Activated CD8-positive, alpha-beta T cell treated with anti-CD3 and anti-CD28 coated beads, Interleukin-2, amount 10 ng/mL, durations not matched to agents 7 days and 5 days (primary cell): ENCODE data around the gene CD86. TPM values are rescaled to one million over a fixed set of nuclear protein-coding genes. Genes with fewer than 3 reads are reported as not detected.

ENCODE experiments used
- ATAC-seq: fragments of 150-1000 bp; cut with Tn5 transposase; one replicate; pipeline ENCODE4 v1.10.0; 2021; ENCODE audit warnings: moderate library complexity
- CTCF ChIA-PET: fragments of 350-600 bp; sonication (Branson Sonifier 250); formaldehyde crosslinking; loops from one replicate; lab custom pipeline; 2021; ENCODE audit warnings: antibody characterized with exemption; lab: Charles Lee
- POLR2A ChIA-PET: fragments of 350-600 bp; sonication (Branson Sonifier 250); formaldehyde crosslinking; loops from one replicate; lab custom pipeline; 2021; ENCODE audit warnings: antibody characterized with exemption; lab: Charles Lee
- DNase-seq: peaks from one replicate; pipeline ENCODE4 v3.0.0-alpha.2; 2020
- H3K27ac Mint-ChIP-seq: one replicate; pipeline ENCODE4 v1.8.0; 2021; ENCODE audit warnings: mild to moderate bottlenecking, mixed read lengths
- H3K27me3 Mint-ChIP-seq: one replicate; pipeline ENCODE4 v1.8.0; 2021; ENCODE audit warnings: low read depth, mixed read lengths
- H3K36me3 Mint-ChIP-seq: one replicate; pipeline ENCODE4 v1.8.0; 2021; ENCODE audit warnings: low read depth, mixed read lengths
- H3K4me1 Mint-ChIP-seq: one replicate; pipeline ENCODE4 v1.8.0; 2021; ENCODE audit warnings: low read depth, mixed read lengths
- H3K4me3 Mint-ChIP-seq: one replicate; pipeline ENCODE4 v1.8.0; 2021; ENCODE audit warnings: mild to moderate bottlenecking, mixed read lengths
- H3K9me3 Mint-ChIP-seq: one replicate; pipeline ENCODE4 v1.8.0; 2022; ENCODE audit warnings: mixed read lengths; ENCODE audit not compliant: insufficient read depth
- total RNA-seq, 2 experiments: library from RNA; stranded (reverse); gene quantifications; one replicate each; pipeline ENCODE4 v1.2.3, GENCODE V29; 2021

CD86 gene
- total RNA-seq, 2 experiments from 2014 or later = 0.95 to 1.5 TPM

DNA sequence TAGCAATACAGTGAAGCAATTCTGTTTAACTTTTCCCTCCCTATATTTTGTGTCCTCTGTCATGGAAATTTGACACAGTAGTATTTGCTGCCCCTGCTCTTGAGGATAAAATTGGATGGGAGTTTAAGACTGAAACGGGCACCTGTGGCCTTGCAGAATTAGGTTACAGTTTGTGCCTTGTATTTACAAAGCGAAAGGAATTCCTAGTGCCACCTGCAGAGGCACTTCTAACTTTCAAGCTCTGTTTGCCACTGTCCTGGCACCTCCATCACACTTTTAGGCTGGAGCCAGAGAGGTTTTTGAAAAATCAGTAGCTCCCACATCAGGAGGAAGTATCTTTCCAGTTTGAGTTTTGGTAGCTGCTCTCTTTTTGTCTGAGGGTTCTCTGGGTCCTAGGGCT, 39.5 kb downstream of the CD86 start:
- Mint-ChIP-seq H3K4me1 (peaks cover 29% of the 10 kb centered on the region), H3K9me3 (no peaks in the 10 kb centered on the region), H3K27me3 (peaks cover 1% of the 10 kb centered on the region), H3K36me3 (peaks cover 2% of the 10 kb centered on the region), H3K4me3 (no peak overlapping the region), H3K27ac (peak overlapping the region; percentile 68)
- ChIA-PET POLR2A (interaction anchor here (0.6 to 0.7 kb wide), 2 partner anchors 368 to 376 kb away, joined by 3 to 6 read pairs; no protein-coding TSS in a partner anchor), CTCF (interaction anchor here (0.6 to 8.0 kb wide), 6 partner anchors 8 to 206 kb away, joined by 3 to 34 read pairs (median 6); no protein-coding TSS in a partner anchor)
- no peak for DNase-seq
- no peak for ATAC-seq

DNA sequence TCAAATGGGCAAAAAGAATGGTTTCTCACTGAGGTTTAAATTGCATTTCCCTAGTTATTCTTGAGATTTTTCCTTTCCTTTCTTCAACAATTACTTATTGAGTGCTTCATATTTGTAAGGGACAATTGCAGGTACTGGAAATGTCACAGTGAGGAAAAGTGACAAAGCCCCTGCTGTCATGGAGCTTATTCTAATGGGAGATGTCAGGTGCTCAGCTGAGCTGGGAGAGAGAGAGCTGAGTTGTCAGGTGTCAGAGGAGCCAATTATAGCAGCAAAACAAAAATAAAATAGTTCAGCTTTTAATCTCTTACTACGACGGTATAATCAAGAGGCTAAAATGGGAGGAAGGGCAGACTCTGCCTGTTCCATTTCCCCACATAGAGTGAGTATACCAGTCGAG, 42.0 kb downstream of the CD86 start:
- no peak overlapping the region for H3K27ac Mint-ChIP-seq
- peaks cover 2% of the 10 kb centered on the region for H3K36me3 Mint-ChIP-seq
- ATAC-seq (no peak), DNase-seq (no peak)
- ChIA-PET POLR2A (no interaction called here), CTCF (no interaction called here)
- no peaks in the 10 kb centered on the region for H3K27me3 Mint-ChIP-seq
- H3K9me3 Mint-ChIP-seq = no peaks in the 10 kb centered on the region
- peaks cover 37% of the 10 kb centered on the region for H3K4me1 Mint-ChIP-seq
- no peak overlapping the region for H3K4me3 Mint-ChIP-seq

DNA sequence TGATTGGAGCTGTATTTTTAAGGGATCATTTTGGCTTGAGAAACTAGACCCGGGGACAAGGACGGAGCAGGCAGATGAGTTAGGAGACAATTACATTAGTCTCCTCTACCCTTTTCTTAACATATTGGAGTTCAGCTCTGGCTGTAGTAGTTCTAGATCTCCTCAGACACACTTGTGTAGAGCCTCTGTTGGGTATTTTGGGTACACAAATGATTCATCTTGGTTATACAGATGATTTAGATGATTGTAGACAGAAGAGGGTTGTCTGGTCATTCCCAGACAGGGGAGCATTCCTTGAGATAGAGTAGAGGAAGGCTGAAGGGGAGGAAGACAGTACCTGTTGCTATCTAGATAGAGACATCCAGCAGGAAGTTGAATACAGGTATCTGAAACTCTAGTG, 43.4 kb downstream of the CD86 start:
- POLR2A ChIA-PET = no interaction called here
- peaks cover 34% of the 10 kb centered on the region for H3K4me1 Mint-ChIP-seq
- no peaks in the 10 kb centered on the region for H3K36me3 Mint-ChIP-seq
- no peaks in the 10 kb centered on the region for H3K27me3 Mint-ChIP-seq
- no peak overlapping the region for H3K27ac Mint-ChIP-seq
- ATAC-seq (no peak), DNase-seq (no peak)
- CTCF ChIA-PET = interaction anchor here (1.0 to 5.2 kb wide), 4 partner anchors 8 to 201 kb away, joined by 3 to 56 read pairs (median 4); no protein-coding TSS in a partner anchor
- no peak overlapping the region for H3K4me3 Mint-ChIP-seq
- H3K9me3 Mint-ChIP-seq = no peaks in the 10 kb centered on the region

DNA sequence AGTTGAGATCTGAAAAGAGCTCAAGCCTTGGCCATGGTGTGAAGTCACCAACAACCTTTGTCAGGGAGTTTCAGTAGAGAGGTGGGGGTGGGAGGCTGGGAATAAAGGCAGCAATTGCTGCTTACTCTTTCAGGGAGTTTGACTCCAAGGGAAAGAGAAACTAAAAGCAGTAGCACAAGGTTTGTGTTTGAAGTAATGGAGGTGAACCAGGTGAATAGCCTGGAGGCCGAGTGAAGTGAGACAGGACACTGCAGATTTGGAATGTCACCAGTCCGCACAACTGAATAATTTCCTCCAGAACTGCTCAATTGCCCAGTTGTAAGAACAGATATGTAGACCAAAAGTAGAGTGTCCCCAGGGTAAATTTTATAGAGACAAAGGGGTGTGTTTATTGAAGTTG, 44.1 kb downstream of the CD86 start:
- H3K36me3 Mint-ChIP-seq = no peaks in the 10 kb centered on the region
- H3K4me1 Mint-ChIP-seq = peaks cover 28% of the 10 kb centered on the region
- no peak for DNase-seq
- no peak for ATAC-seq
- ChIA-PET POLR2A (no interaction called here), CTCF (interaction anchor here (1.0 to 5.2 kb wide), 5 partner anchors 9 to 208 kb away, joined by 3 to 56 read pairs (median 5); no protein-coding TSS in a partner anchor)
- H3K9me3 Mint-ChIP-seq = no peaks in the 10 kb centered on the region
- H3K4me3 Mint-ChIP-seq = no peak overlapping the region
- no peak overlapping the region for H3K27ac Mint-ChIP-seq
- no peaks in the 10 kb centered on the region for H3K27me3 Mint-ChIP-seq

DNA sequence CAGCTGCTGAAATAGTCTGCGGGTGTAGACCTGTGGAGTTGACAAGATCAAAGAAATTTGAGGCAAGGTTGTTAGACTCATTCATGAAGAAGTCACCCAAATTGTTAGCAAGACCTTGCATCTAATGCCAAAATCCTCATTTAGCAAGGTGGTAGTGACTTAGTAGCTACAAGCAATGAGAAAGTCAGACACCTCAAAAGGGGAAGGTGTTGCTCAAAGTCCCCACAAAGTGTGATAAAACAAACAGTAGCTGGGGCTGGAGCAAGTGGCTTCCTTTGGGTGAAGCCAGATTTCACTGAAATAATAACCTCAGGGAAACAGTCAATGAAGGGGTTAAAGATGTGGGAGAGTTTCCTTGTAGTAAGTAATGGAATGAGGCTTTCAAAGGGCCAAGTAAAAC, 44.9 kb downstream of the CD86 start:
- H3K4me1 Mint-ChIP-seq = peaks cover 22% of the 10 kb centered on the region
- DNase-seq (no peak), ATAC-seq (no peak)
- no peak overlapping the region for H3K27ac Mint-ChIP-seq
- no peaks in the 10 kb centered on the region for H3K9me3 Mint-ChIP-seq
- POLR2A ChIA-PET = no interaction called here
- H3K27me3 Mint-ChIP-seq = no peaks in the 10 kb centered on the region
- CTCF ChIA-PET = interaction anchor here (1.0 to 5.2 kb wide), 9 partner anchors 10 to 207 kb away, joined by 3 to 56 read pairs (median 9); no protein-coding TSS in a partner anchor
- no peaks in the 10 kb centered on the region for H3K36me3 Mint-ChIP-seq
- no peak overlapping the region for H3K4me3 Mint-ChIP-seq

DNA sequence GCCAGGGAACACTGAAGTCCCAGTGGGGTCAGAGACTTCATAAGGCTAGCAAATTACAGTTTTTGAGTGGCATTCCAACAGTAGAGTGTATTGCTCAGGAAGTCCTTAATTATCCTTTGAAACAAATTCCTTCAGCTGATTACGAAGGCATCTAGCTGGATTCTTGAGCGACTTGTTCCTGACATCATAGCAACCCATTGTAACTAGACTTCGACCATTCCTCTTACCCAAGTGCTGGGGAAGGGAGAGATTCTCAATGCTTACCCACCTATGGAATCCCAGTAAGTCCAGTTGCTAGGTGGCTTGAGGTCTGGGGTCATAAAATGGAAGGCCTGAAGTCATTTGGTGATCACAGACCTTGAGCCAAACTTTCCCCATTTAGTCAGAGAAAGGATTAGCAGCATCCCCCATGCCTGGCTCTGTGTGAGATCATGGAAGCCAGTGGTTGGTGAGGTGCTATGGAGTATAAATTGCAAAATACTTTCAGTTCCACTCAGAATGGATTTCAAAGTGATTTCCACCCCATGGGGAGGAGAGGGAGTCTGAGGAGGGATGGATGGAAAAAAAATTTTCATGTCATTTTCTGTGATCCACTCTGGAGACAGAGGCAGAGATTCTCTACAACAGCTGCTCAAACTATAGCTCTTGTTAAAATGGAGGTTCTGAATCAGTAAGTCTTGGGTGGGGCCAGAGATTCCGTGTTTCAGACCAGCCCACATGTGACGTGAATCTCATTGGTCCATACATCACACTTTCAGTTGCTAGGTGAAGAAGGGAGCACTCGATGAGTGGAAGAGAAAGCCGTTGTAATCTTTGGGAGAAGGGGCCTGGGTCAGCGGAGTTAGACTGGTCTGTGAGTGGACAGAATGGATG, 45.7 kb downstream of the CD86 start:
- Mint-ChIP-seq H3K27me3 (no peaks in the 10 kb centered on the region), H3K9me3 (no peaks in the 10 kb centered on the region), H3K36me3 (no peaks in the 10 kb centered on the region), H3K4me1 (peaks cover 22% of the 10 kb centered on the region), H3K27ac (peak overlapping the region; percentile 62), H3K4me3 (peak overlapping the region; percentile 36)
- peak; percentile 71 for ATAC-seq
- peak; percentile 55 for DNase-seq
- ChIA-PET CTCF (interaction anchor here (0.6 to 5.2 kb wide), 52 partner anchors 10 to 578 kb away, joined by 3 to 56 read pairs (median 4); partner anchors contain the start of genes FAM162A, POLQ and WDR5B), POLR2A (interaction anchor here (0.7 kb wide), 1 partner anchor 555 kb away, joined by 3 read pairs; no protein-coding TSS in a partner anchor)

DNA sequence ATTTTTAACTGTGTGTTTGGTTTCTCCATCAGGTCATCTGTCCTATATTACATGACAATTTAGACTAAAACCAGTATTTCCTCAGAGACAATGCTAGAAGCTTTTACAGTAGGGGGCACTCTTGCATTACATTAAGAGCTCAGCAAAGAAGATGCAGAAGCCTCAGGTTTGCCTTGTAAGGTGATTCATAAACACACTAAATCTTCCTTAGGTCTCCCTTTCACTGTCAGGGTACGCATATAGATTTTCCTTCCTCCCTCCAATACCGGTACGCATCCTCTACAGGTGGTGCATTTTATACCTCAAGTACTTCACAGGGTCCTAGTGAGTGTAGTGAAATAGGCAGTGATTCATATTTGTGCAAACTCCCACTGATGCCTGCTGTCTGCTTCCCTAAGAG, 46.5 kb downstream of the CD86 start:
- CTCF ChIA-PET = interaction anchor here (0.6 to 5.2 kb wide), 54 partner anchors 9 to 578 kb away, joined by 3 to 56 read pairs (median 4); partner anchors contain the start of genes FAM162A, POLQ and WDR5B
- no peak overlapping the region for H3K27ac Mint-ChIP-seq

DNA sequence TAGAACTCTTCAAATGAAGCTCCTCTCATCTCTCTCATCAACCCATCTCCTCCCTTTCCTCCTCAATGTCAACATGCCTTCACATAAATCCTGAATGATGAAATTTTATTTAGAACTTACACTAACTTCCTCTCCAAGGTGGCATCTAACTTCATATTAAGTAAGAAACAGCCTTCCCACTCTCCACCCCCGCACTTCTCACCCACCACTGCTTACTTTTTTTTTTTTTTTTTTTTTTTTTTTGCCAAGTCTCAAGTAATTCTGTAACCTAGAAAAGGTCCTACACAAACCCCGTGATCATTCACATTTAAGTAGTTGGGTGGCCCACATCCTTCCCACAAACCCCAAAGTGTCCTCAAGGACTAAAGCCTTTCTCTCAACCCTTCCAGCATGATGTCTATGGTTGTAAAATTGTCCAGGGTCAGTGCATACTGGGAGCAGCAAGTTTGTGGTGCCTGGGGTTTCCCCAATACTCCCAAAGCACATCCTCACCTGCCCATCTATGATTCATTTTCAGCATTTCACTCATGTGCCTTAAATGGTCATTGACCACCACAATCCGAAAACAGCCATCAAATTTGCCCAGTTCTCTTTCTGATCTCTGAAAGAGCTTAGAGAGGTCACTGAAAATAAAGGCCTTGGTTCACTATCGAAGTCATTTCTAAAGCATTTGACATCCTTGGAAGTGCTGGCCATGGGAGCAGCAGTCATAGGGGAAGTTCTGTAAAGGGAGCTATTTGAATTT, 47.2 kb downstream of the CD86 start:
- Mint-ChIP-seq H3K9me3 (no peaks in the 10 kb centered on the region), H3K27ac (no peak overlapping the region), H3K4me3 (no peak overlapping the region), H3K27me3 (peaks cover under 1% of the 10 kb centered on the region), H3K4me1 (peaks cover 22% of the 10 kb centered on the region), H3K36me3 (no peaks in the 10 kb centered on the region)
- CTCF ChIA-PET = interaction anchor here (0.7 to 5.2 kb wide), 46 partner anchors 8 to 577 kb away, joined by 3 to 56 read pairs (median 5); partner anchors contain the start of gene POLQ
- DNase-seq (no peak), ATAC-seq (no peak)
- POLR2A ChIA-PET = interaction anchor here (1.1 to 1.2 kb wide), 2 partner anchors 274 to 556 kb away, joined by 3 read pairs; no protein-coding TSS in a partner anchor

More for the DNA sequence above, 46.5 kb downstream of the CD86 start:
- Mint-ChIP-seq H3K27me3 (no peaks in the 10 kb centered on the region), H3K36me3 (no peaks in the 10 kb centered on the region), H3K4me3 (no peak overlapping the region), H3K4me1 (peaks cover 22% of the 10 kb centered on the region), H3K9me3 (no peaks in the 10 kb centered on the region)
- DNase-seq (peak; percentile 50), ATAC-seq (peak; percentile 76)
- POLR2A ChIA-PET = interaction anchor here (0.7 kb wide), 1 partner anchor 555 kb away, joined by 3 read pairs; no protein-coding TSS in a partner anchor

DNA sequence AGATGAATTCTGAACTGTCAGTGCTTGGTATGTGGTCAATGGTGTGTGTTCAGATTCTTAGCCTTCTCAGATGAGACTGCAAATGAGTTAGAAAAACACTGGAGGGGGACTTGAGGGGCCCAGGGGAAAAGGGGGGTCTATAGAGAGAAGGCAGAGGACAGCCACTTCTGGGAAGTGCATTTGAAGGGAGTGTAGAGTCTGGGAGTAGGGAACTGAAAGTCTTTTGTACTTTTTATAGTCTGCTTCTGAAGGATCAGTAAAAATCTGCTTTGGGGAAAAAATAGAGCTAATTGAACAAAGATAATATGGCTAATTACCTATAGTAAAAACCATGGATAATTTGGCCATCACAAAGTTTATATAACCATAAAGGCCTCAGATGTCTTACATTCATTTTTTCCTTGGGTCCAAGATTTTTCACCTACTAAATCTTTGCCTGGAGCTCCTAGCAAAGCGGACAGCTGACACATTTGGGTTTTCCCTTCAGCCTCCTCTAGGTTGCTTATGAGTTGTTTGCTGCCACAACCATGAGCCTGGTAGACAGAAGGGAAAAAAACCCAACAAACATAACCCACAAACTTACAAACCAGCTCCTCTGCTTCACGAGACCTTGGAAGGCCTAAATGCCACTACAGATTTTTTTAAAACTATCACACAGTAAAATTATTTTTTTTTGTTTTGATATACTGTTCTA, 48.8 kb downstream of the CD86 start:
- Mint-ChIP-seq H3K4me3 (no peak overlapping the region), H3K27me3 (peaks cover 5% of the 10 kb centered on the region), H3K27ac (no peak overlapping the region), H3K36me3 (no peaks in the 10 kb centered on the region), H3K4me1 (peaks cover 22% of the 10 kb centered on the region), H3K9me3 (no peaks in the 10 kb centered on the region)
- ChIA-PET CTCF (interaction anchor here (0.6 to 4.6 kb wide), 9 partner anchors 13 to 557 kb away, joined by 3 to 34 read pairs (median 7); partner anchors contain the start of gene POLQ), POLR2A (no interaction called here)
- DNase-seq (no peak), ATAC-seq (no peak)

DNA sequence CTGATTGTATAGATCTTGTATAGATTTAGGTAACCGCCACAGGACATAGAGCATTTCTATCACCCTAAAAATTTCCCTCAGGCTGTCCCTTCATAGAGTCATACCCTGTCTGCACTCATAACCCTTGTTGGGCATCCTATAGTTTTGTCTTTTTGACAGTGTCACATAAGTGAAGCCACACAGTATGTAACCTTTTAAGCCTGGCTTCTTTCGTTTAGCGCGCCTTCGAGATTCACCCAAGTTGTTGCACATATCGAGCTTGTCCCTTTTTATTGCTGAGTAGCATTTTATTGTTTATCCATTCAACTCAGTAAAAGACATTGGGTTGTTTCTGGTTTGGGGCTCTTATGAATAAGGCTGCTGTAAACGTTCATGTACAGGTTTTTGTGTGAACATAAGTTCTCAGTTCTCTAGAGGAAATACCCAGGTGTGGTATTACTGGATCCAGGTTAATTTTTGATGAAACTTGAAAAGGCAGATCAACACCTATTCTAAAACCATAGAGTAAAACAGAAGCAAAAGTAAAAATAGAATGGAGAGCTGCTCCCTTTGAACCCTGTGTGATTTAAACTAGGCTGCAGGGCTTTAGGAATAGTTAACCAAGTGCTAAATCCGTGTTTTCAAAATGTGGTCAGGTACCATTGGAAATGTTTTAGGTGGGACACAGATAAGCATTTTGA, 49.5 kb downstream of the CD86 start:
- ChIA-PET CTCF (interaction anchor here (1.3 to 4.0 kb wide), 4 partner anchors 14 to 558 kb away, joined by 4 to 34 read pairs (median 20); partner anchors contain the start of gene POLQ), POLR2A (no interaction called here)
- DNase-seq (no peak), ATAC-seq (no peak)
- Mint-ChIP-seq H3K4me1 (peaks cover 22% of the 10 kb centered on the region), H3K27ac (no peak overlapping the region), H3K27me3 (peaks cover 5% of the 10 kb centered on the region), H3K36me3 (no peaks in the 10 kb centered on the region), H3K9me3 (no peaks in the 10 kb centered on the region), H3K4me3 (no peak overlapping the region)
